Endometrial microvascular endothelial cells (primary cell): Measurements from ENCODE around the gene POU2AF2. TPM values are rescaled to one million over a fixed set of nuclear protein-coding genes. Genes with fewer than 3 reads are reported as not detected.
"Not testable (repeated sequence)": the region's sequence is repeated elsewhere in the genome, so short reads cannot be mapped to it uniquely, and the experiment has no call there.

Source experiments
- in situ Hi-C: cut with HindIII; loops from 2 replicates; pipeline ENCODE4 v1.10.0; 2017; ENCODE audit warnings: low sequenced_read_pairs, low pct_unique_long_range_greater_than_20kb; ENCODE audit errors: inconsistent ontology term
- total RNA-seq: library from RNA; depleted of rRNA; stranded (reverse); fragments of >200 nt; gene quantifications from one replicate; pipeline ENCODE4 v1.2.3, GENCODE V29; 2015; ENCODE audit errors: inconsistent ontology term

Gene POU2AF2, protein sequence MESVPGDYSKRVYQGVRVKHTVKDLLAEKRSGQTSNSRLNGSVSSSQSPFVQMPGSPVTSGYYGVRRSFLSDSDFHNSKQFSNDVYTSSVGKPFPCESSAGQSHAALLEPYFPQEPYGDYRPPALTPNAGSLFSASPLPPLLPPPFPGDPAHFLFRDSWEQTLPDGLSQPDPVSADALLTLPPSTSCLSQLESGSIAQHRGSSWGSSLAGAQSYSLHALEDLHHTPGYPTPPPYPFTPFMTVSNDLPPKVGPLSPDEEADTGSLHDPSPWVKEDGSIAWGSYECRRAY
- total RNA-seq, result not detected

DNA sequence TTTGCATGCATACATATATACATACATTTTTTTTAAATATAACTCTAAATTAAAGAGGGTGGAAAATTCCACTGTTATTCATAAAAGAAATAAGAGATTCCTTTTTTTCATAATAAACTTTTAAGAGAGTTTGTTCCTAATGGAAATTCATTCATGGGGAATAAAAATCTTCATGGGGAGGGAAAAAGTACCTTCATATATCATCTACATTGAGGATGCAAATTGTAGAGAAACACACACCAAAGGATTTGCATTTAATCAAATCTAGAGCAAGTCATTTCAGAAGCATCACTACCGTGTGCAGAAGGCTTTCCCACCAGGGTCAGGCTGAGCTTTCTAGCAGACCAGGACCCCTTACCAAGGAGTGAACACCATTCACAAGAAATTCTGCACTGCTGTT lies at the start of gene POU2AF2:
Gene POU2AF2, plus strand, starts transcription at position 301 of the 400 bp plus-strand sequence. CDS start 129 bp downstream, outside the sequence.
- in situ Hi-C loops, result no loop called here

DNA sequence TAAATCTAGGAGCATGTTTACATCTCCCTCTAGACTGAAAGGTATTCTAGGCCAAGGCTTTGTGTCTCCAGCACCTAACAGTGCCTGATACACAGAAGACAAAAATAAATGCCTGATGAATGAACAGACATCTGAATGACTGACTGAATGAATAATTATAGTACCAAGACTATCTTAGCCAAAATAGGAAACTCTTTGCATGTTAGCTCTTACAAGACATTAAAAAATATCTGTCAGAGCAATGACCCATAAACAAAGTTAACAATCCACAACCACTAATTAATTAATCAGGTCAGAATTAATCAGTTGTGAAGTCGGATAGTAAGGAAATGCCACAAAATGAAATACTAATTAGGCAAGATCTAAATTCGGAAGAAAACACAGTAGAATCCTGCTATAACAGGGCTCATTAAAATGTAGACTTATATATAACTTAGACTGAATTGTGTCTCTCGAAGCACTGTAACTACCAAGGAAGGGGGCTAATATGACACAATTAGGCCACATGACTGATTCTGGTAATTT lies 45.5 kb upstream of the POU2AF2 start:
- in situ Hi-C loops, result no loop called here

DNA sequence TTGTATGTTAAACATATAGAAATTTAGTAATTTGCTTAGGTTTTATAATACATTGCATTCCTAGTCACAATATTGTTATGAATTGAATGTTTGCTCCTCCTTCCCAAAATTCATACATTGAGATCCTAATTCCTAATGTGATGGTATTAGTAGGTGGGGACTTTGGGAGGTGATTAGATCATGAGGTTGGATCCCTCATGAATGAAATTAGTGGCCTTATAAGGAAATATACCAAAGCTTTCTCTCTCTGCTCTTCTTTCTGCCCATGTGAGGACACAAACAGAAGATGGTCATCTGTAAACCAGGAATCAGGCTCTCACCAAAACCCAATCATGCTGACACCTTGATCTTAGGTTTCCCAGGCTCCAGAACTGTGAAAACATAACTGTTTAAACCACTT lies 41.3 kb upstream of the POU2AF2 start:
- in situ Hi-C loops, result no loop called here

DNA sequence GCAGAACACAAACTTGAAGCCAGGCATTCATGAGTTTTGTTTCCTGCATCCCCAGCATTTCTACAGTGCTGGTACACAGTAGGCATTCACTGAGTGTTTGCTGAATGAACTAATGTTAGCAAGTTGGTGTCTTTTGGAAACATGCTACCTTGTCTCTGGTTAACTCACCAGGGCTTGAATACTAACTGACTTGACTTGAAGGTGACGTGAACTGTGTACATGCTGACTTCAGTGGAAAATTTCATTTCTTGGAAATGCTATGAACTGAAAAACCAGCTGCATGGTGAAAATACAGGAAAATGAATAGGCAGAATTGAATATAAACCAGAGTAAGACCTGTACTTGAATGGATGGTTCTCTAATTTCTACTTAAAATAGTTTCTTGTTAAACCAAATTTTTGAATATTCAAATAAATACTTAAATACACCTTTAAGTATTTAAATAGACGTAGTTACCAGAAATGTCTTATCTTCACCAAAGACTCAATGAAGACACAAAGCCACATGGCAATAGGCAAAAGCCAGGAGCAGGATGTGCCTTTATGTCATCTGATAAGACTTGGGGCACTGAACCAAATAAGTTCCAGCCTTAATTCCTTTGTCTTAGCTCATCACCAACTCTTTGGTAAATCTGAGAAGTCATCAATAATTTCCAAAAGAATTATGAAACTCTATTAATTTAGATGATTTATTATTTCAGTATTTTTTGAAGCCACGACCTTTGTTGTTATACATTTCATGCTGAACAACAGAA lies 39.7 kb upstream of the POU2AF2 start:
- in situ Hi-C loops, result no loop called here

DNA sequence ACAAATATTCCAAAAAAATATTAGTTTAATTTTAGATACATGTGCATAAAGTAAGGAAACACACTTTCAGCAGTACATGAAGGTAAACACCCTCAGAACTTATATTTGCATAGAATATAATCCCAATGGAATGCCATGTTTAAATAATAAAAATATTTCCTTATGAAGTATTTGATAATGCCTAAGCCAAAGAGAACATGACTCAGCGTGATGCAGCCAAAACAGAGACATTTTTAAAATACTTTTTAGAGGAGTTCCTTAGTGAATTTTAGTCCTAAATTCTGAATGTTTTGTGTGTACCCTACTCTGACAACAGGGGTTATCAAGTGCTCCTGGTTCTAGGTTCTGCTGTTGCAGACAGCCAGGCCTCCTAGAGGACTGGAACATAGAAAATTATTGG lies 39.1 kb upstream of the POU2AF2 start:
- in situ Hi-C loops, result no loop called here

DNA sequence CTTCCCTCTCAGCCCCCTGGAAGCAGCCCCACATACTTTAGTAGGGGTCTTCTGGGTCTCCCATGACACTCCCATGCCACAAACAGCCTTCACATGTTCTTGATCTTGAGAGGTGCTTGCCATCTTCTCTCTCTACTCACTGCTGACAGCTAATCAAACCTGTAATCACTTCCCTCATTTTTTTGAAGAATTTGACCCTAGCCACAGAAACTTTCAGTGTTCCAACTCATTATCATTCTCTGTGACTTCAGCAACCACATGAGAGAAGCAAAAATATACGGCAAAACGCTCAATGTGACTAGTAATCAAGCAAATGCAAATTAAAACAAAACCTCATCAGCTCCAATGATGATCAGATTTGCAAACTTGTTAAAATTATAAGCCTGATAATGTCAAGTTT lies 38.3 kb upstream of the POU2AF2 start:
- in situ Hi-C loops, result no loop called here

DNA sequence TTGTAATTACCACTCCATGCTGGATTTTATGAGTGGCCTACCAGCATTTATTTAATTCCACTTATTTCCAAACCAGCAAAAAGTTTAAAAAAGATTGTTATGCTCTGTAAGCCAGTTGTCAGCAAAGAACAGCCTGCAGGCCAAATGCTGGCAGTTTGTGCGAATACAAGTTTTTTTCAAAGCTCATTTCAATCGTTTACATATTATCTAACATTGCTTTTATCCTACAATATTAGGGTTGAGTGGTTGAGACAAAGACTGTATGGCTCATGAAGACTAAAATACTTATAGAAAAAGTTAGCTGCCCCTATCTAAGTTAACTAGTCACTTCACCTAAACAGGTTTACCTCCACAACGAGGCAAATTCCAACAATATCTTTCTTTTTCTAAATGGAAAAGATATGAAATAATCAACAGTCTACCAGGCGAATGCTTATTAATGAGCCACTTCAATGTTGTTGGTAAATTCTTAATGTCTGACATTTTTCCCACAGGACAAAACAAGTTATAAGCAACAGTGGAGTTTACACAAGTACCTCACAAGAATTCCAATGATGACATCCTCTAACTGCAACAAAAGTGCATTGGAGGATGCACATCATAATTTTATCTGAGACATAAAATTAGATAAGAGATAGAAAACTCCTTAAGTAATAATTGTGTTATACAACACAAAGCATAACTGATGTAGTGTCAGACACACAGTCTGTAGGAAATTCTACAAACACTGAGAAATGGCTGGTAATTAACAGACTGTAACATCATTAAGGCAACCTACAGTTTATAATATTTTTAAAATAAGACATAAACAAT lies 35.8 kb upstream of the POU2AF2 start:
- in situ Hi-C loops, result no loop called here

DNA sequence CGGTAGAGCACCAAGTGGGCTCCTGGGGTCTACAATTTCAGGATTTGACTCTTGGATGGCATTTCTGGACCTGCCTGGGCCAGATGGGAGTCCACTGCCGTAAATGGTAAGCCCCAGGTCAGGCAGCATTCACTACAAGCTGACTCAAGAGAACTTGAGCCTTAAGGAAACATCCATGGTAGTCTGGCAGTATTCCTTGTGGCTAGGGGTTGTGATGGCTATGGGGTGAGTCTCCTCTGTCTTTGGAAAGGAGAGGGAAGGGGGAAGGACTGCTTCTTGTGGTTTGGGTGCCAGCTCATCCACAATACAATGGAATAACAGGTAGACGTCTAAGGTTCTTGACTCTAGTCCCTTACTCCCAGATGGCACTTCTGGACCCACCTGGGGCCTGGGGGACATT lies 32.3 kb upstream of the POU2AF2 start:
- in situ Hi-C loops, result no loop called here

DNA sequence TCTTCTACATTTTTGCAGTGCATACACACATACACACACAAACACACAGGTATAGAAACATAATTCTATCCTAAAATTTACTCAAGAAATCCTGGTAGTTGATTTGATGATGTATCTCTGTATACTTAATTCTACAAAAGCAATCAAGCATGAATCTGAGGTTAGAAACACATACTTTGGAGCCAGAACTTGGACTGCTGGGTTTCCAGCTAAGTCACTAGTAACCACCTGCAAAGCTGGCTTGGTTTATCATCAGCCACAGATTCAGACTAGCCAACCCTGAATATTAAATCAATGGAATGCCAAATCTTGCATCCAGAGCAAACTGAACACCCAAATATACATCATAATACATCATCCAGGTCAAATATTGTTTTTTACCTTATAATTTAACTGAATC lies 24.8 kb upstream of the POU2AF2 start:
- in situ Hi-C loops, result no loop called here

DNA sequence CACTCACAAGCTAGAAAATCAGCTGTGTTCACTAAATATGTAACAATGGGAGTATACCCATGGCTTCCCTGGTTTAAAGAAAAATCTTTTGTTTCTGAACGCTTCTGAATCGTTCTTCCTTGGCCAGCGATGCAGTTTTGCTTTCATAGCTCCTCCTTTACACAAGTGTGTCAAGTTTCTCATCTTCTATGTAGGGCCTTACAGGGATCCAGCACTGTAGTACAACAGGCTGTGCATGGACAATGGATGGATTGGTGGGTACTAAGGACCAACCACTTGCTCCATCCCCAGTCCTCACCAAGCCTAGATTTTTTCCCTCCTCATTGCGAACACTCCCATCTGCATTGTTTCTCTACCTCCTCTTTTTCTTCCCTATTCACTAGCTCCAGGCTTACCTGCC lies 24.3 kb upstream of the POU2AF2 start:
- in situ Hi-C loops, result no loop called here

DNA sequence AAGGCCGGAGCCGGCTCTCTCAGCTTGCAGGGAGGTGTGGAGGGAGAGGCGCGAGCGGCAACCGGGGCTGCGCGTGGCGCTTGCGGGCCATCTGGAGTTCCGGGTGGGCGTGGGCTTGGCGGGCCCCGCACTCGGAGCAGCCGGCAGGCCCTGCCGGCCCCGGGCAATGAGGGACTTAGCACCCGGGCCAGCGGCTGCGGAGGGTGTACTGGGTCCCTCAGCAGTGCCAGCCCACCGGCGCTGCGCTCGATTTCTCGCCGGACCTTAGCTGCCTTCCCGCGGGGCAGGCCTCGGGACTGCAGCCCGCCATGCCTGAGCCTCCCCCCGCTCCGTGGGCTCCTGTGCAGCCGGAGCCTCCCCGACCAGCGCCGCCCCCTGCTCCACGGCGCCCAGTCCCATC lies 23.6 kb upstream of the POU2AF2 start:
- in situ Hi-C loops, result not testable (repeated sequence)

DNA sequence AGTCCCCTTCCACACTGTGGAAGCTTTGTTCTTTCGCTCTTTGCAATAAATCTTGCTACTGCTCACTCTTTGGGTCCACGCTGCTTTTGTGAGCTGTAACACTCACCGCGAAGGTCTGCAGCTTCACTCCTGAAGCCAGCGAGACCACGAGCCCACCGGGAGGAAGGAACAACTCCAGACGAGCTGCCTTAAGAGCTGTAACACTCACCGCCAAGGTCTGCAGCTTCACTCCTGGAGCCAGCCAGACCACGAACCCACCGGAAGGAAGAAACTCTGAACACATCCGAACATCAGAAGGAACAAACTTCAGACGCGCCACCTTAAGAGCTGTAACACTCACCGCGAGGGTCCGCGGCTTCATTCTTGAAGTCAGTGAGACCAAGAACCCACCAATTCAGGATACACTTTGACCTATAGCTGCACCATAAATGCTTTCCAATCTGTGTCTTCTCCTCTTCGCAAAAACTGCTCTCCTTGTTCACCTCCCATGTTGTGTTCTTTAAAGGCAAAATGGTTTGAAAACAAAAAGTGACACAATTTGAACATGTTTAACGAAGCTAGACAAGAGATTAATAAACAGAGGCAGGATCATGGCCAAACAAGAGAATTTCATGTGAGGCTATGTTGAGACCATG lies 22.6 kb upstream of the POU2AF2 start:
- in situ Hi-C loops, result not testable (repeated sequence)

DNA sequence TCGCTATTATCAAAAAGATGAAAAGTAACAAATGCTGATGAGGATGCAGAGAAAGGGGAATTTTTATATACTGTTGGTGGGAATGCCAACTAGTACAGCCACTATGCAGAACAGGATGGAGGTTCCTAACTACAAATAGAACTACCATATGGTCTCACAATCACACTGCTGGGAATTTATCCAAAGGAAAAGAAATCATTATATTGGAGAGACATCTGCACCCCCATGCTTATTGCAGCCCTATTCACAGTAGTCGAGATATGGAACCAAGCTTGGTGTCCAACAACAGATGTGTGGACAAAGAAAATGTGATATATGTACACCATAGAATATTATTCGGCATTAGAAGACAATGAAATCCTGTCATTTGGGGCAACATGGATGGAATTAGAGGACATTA lies 19.6 kb upstream of the POU2AF2 start:
- in situ Hi-C loops, result no loop called here

DNA sequence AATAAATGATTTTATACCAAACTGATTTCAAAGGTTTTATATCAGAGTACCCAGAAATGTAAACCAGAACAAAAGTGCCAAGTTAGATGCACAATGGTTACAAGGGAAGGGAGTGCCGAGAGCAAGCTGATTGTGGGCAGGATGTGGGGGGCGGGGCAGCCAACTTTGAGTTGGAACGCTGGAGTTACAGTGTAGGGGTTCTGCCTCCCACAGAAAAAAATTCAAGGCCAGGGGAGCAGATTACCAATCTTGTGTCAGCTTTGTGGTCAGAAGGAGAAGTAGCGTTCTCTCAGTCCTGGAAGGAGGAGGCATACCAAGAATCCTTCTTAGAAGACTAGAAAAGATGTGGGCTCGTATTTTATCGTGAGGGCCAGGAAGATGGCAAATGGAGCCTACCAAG lies 15.9 kb upstream of the POU2AF2 start:
- in situ Hi-C loops, result no loop called here

DNA sequence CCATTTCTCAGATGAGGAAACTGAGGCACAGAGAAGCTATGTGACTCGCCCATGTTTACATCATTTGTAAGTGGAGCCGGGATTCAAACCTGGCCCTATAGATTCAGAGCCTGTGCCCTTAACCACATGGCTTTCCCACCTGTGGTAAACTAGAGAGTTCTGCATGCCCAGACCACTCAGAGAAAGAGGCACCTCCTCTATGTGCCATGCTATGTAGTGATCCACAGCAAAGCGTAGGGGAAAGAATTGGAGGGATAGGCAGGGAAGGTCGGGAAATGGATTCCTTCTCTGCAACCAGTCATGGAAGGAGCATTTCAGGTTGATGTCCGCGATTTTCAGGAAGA lies 15.4 kb upstream of the POU2AF2 start:
- in situ Hi-C loops, result no loop called here

DNA sequence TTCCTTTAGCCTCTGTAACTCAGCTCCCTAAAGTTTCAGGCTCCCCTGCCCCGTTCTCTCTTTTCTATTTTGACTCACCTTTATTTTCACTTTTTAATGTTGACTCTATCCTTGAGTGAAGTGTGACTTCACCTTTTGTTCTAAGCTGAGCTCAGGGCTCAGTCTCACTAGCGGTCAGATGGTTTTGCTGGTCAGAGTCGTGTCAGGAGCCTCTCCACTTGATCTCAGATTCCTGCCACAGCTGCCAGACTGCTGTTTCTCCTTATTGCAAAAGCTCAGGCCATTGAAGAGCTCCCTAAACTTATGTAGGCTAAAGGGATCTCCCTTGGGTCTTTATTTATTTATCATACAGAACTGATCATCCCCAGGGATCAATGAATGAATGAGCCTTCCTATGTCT lies 13.7 kb upstream of the POU2AF2 start:
- in situ Hi-C loops, result no loop called here

DNA sequence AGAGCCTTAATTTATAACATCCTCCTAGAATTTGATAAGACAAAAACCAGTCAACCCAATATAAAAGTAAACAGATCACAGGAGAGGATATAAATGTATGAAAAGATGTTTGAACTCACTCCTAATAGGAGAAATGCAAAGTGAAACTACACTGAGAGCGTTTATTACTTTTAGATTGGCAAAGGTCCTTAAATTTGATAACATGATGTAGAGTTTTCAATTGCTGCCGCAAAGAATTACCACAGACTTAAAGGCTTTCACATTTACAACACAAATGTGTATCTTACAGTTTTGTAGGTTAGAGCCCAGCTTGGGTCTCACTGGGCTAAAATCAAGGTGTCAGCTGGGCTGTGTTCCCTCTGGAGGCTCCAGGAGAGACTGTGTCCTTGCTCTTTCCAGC lies 9.1 kb upstream of the POU2AF2 start:
- in situ Hi-C loops, result no loop called here

DNA sequence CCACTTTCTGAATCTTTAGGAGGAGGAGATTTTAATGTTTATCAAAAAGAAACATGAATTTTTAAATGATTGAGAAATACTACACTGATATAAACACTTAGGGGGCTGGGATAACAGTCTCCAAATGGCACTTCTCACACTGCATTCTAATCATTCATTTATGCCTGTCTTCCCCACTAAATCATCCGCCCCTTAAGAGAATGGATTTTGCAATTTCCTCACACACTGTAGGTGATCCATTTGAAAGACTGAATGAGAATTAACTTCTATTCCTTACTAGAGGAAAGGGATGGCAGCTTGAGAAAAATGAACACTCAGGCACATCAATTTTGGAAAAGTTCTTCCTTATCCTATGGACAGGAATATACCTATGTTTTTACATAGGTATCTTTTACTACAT lies 7.6 kb upstream of the POU2AF2 start:
- in situ Hi-C loops, result no loop called here

DNA sequence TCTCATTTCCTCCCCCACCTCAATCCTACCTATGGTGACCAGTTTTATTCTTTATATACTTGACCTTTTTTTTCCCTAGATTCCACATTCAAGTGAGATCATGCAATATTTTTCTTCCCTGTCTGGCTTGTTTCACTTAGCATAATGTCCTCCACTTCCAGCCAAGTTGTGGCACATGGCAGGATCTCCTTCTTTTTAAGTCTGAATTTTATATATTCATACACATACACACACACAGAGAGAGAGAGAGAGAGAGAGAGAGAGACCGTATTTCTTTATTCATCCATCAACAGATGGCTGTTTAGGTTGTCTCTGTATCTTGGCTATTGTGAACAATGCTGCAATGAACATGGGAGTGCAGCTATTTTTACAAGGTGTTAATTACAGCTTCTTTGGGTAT lies 1.4 kb downstream of the POU2AF2 start:
- in situ Hi-C loops, result no loop called here
